ENCODE results near the gene ADH1A.

Gene ADH1A

GRCh38 chr4:99317354-99317753 is 26.6 kb upstream of the ADH1A start:
- in situ Hi-C loops (cut with HindIII; ENCODE audit: low pct_ligation_motif_present, low sequenced_read_pairs), result no loop called here
- H3K27ac ChIP-seq, result no peak overlapping the region
- H3K36me3 ChIP-seq (replicated peaks), result no peaks in the 10 kb centered on the region
- no peaks in the 10 kb centered on the region for H3K27me3 ChIP-seq (replicated peaks)
- no peak for TF ChIP-seq CTCF (IDR thresholded peaks at IDR 0.05; ENCODE audit: low read depth, low read length, missing control alignments)
- no peak for DNase-seq
- H3K4me3 ChIP-seq (ENCODE audit: low read depth, low read length), result no peak overlapping the region

DNA sequence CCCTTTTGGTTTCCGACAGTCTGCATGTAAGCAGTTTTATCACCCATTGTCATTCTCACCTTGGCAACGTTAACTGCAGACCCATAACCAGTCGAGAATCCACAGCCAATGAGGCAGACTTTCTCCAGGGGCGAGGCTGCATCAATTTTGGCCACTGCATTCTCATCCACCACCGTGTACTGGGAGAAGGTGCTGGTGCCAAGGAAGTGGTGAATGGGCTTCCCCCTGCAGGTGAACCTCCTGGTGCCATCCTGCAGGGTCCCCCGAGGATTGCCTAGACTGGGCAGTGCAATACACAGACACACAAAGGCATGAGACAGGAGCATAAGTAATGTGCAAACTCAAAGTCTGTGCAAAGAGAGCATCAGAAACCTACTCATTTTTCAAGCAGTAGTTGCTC is 25.1 kb upstream of the ADH1A start:
- no peak for TF ChIP-seq CTCF (IDR thresholded peaks at IDR 0.05; ENCODE audit: low read depth, low read length, missing control alignments)
- in situ Hi-C loops (cut with HindIII; ENCODE audit: low pct_ligation_motif_present, low sequenced_read_pairs), result no loop called here
- H3K27me3 ChIP-seq (replicated peaks), result no peaks in the 10 kb centered on the region
- DNase-seq, result no peak
- no peak overlapping the region for H3K27ac ChIP-seq
- no peaks in the 10 kb centered on the region for H3K36me3 ChIP-seq (replicated peaks)
- H3K4me3 ChIP-seq (ENCODE audit: low read depth, low read length), result no peak overlapping the region

DNA sequence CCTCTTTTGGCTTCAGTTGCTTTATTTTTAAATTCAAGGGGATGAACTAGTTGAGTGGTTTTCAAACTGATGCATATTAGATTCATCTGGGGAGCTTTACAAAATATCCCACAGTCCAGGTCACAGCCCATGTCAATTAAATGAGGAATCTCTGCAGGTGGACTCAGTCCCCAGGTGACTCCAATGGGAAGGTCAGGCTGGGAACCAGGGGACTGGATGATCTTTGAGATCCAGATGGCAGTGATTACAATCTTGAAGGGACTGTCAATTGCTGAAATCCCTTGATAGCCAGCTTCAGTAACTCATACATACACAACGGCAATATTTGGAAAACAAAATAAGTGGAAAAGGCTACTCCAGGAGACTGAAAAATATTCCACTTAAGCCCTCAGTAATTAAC is 23.4 kb upstream of the ADH1A start:
- TF ChIP-seq CTCF (IDR thresholded peaks at IDR 0.05; ENCODE audit: low read depth, low read length, missing control alignments), result no peak
- Histone ChIP-seq H3K36me3 (replicated peaks) (no peaks in the 10 kb centered on the region), H3K4me3 (ENCODE audit: low read depth, low read length) (no peak overlapping the region), H3K27ac (no peak overlapping the region), H3K27me3 (replicated peaks) (no peaks in the 10 kb centered on the region)
- in situ Hi-C loops (cut with HindIII; ENCODE audit: low pct_ligation_motif_present, low sequenced_read_pairs), result no loop called here
- no peak for DNase-seq

GRCh38 chr4:99310389-99310788 is 19.6 kb upstream of the ADH1A start:
- in situ Hi-C loops (cut with HindIII; ENCODE audit: low pct_ligation_motif_present, low sequenced_read_pairs), result no loop called here
- DNase-seq, result no peak
- no peaks in the 10 kb centered on the region for H3K27me3 ChIP-seq (replicated peaks)
- no peak for TF ChIP-seq CTCF (IDR thresholded peaks at IDR 0.05; ENCODE audit: low read depth, low read length, missing control alignments)
- no peak overlapping the region for H3K27ac ChIP-seq
- no peaks in the 10 kb centered on the region for H3K36me3 ChIP-seq (replicated peaks)
- H3K4me3 ChIP-seq (ENCODE audit: low read depth, low read length), result no peak overlapping the region

DNA sequence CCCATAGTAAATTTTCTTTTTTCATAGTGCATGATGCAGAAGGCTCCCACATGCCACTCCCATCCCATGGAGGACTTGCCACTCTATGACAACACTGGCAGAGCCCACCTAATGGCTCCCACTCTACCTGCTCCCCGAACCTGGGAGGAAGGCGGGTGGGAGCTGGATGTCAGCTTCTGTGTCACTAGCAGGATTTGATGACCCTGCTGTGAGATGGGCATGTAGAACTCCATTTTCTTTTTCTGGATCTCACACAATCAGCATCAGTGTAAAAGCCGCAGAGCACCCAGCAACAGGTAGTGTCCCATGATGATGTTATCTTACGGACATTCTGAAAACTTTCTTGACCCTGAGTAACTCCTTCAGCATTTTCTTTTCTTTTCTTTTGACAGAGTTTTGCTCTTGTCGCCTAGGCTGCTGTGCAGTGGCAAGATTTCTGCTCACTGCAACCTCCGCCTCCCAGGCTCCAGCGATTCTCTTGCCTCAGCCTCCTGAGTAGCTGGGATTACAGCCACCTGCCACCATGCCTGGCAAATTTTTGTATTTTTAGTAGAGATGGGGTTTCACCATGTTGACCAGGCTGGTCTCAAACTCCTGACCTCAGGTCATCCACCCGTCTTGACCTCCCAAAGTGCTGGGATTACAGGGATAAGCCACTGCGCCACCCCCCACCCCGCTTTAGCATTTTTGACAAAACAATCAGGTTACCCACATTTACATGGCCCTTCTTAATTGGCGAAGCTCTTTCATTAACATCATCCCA is 15.0 kb upstream of the ADH1A start:
- Histone ChIP-seq H3K4me3 (ENCODE audit: low read depth, low read length) (no peak overlapping the region), H3K27ac (no peak overlapping the region), H3K27me3 (replicated peaks) (no peaks in the 10 kb centered on the region), H3K36me3 (replicated peaks) (no peaks in the 10 kb centered on the region)
- DNase-seq, result no peak
- no peak for TF ChIP-seq CTCF (IDR thresholded peaks at IDR 0.05; ENCODE audit: low read depth, low read length, missing control alignments)
- in situ Hi-C loops (cut with HindIII; ENCODE audit: low pct_ligation_motif_present, low sequenced_read_pairs), result no loop called here

Data from brain microvascular endothelial cell (primary cell).